GM06990 (cell line): ENCODE data around the gene TMEM222.

ENCODE experiments used
- DNase-seq: peaks from one replicate; pipeline ENCODE4 v3.0.0-alpha.2; 2011; ENCODE audit not compliant: insufficient read length; ENCODE audit errors: extremely low read depth
- H3K27me3 ChIP-seq: replicated peaks from 2 replicates; pipeline ENCODE4 v1.6.0; 2011; ENCODE audit warnings: low read length; ENCODE audit not compliant: control insufficient read depth, insufficient read depth
- H3K36me3 ChIP-seq: 2 replicates; pipeline ENCODE4 v1.5.1; 2011; ENCODE audit warnings: low read length; ENCODE audit not compliant: control insufficient read depth, insufficient read depth
- H3K4me3 ChIP-seq: replicated peaks from 2 replicates; pipeline ENCODE4 v1.5.1; 2011; ENCODE audit warnings: low read depth, mild to moderate bottlenecking, control low read depth, low read length
- CTCF ChIP-seq: IDR thresholded peaks from 2 replicates; pipeline ENCODE4 v1.5.1; 2011; ENCODE audit warnings: low read length, control low read depth, mild to moderate bottlenecking, inconsistent platforms; ENCODE audit not compliant: insufficient read depth, poor library complexity, severe bottlenecking

The TMEM222 gene

GRCh38 chr1:27359822-27360158, 37.8 kb downstream of the TMEM222 start:
- H3K36me3 ChIP-seq = no peaks in the 10 kb centered on the region
- peak overlapping the region; percentile 47 for H3K4me3 ChIP-seq

GRCh38 chr1:27360159-27361043, 38.4 kb downstream of the TMEM222 start:
- peak; percentile 56 for DNase-seq
- Histone ChIP-seq H3K36me3 (no peaks in the 10 kb centered on the region), H3K4me3 (peak overlapping the region; percentile 47), H3K27me3 (no peaks in the 10 kb centered on the region)
- no peak for TF ChIP-seq CTCF

More at GRCh38 chr1:27359822-27360158, 37.8 kb downstream of the TMEM222 start:
- no peak for DNase-seq
- TF ChIP-seq CTCF = no peak
- H3K27me3 ChIP-seq = no peaks in the 10 kb centered on the region

- H3K36me3 ChIP-seq = no peaks in the 10 kb centered on the region
- no peaks in the 10 kb centered on the region for H3K27me3 ChIP-seq
- no peak for DNase-seq
- H3K4me3 ChIP-seq = no peak overlapping the region
- no peak for TF ChIP-seq CTCF
Measured at GRCh38 chr1:27361044-27361402, 39.1 kb downstream of the TMEM222 start.

- H3K27me3 ChIP-seq = no peaks in the 10 kb centered on the region
- DNase-seq = no peak
- no peaks in the 10 kb centered on the region for H3K36me3 ChIP-seq
- no peak overlapping the region for H3K4me3 ChIP-seq
- no peak for TF ChIP-seq CTCF
Measured at GRCh38 chr1:27361553-27361952, 39.6 kb downstream of the TMEM222 start.

GRCh38 chr1:27363766-27364695, 42.1 kb downstream of the TMEM222 start:
- H3K36me3 ChIP-seq = no peaks in the 10 kb centered on the region
- no peak for TF ChIP-seq CTCF
- no peak overlapping the region for H3K4me3 ChIP-seq

More at GRCh38 chr1:27363766-27364695, 42.1 kb downstream of the TMEM222 start:
- H3K27me3 ChIP-seq = no peaks in the 10 kb centered on the region
- DNase-seq = no peak
